Measurements from ENCODE around the gene PCGF3.

DNA sequence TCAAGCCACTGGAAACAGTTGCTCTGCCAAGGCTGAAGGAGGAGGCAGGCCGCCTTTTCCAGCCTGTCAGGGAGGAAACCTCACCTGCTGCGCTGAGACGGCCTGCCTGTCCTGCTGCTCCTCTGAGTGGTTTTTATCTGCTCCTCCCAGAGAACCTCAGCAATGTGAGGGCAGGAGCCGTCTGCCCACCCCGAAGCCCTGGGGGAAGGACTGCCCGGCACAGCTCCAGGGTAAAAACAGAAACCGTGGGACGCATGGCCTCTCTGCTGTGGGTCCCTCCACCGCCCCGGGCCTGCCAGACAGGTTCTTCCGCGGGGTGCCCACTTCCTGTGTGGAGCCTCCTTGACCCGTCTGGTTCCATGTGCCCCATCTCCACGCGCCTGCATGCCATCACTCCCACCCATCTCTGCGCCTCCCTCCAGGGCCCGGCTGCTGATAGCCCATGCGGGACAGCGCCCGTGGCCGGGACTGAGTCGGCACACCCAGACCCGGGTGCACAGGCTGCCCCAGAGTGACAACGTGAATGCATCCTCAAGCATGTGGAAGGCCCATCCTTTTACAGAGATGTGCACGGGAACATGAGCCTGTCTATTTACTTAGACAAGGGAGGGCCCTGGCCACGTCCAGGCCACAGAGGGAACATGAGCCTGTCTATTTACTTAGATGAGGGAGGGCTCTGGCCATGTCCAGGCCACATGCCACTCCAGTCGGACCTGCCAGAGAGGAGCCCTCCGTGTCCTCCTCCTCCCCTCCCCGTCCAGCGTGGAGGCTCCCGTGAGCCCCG, 12.7 kb upstream of the PCGF3 start:
- TF ChIP-seq EZH2 (IDR thresholded peaks at IDR 0.05; ENCODE audit: insufficient read depth, poor library complexity, severe bottlenecking) (no peak), EZH2phosphoT487 (IDR thresholded peaks at IDR 0.05; ENCODE audit: insufficient read depth, low read depth) (no peak)

Measured in GM23248 (cell line).